GM13977 (cell line): ENCODE measurements around the gene ABHD15.

Experiments
- DNase-seq: peaks from one replicate; pipeline ENCODE4 v3.0.0; 2012; ENCODE audit warnings: low spot score
- CTCF ChIP-seq: IDR thresholded peaks from 2 replicates; pipeline ENCODE4 v1.5.1; 2012; ENCODE audit warnings: mild to moderate bottlenecking, control low read depth; ENCODE audit not compliant: insufficient read depth; ENCODE audit errors: extremely low read depth, missing control alignments
- in situ Hi-C: fragments of 300-500 bp; cut with MboI; formaldehyde crosslinking; loops from one replicate; pipeline ENCODE4 v1.12.0; 2022; ENCODE audit warnings: low sequenced_read_pairs, low pct_unique_long_range_greater_than_20kb, mixed read lengths, inconsistent platforms; ENCODE audit not compliant: unreplicated experiment

The ABHD15 gene

DNA sequence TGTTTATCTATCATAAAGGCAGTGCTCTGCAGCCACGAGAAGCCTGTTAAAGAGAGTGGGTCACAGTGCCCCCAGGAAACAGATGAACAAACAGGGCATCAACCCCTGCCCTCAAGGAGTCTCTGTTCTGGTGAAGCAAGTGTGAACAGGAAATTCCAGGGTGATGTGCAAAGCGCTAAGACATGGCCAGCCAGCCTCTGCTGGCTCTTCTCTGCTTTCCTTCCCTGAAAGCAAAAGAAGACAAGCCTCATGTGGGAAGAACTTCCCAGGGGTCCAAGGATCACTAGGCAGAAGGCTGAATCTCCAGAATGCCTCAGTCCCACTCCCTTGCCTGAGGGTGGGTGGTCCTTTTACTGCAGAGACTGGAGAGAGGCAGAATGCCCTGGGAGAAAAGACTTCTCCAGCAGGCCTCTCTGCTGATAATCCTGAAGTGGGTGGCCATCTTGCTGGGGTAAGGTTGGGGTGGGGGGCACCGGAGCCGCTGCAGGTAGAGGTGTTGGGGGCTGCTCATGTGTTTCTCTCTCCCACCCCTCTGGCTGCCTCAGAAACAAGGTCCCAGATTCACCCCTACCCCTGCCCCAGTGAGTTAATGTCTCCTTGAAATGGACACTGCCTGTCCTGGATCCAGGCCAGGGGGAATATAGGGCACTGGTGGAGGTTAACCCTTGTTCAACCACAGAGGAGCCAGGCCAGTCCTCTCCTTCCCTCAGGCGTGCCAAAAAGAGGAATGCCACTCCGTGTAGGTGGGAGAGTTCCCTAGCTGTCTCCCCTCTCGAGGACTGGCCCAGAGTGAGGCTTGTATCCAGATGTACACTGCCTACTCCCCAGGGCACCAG lies 28.5 kb upstream of the ABHD15 start:
- no peak for DNase-seq
- no peak for TF ChIP-seq CTCF
- in situ Hi-C loops, result no loop called here

DNA sequence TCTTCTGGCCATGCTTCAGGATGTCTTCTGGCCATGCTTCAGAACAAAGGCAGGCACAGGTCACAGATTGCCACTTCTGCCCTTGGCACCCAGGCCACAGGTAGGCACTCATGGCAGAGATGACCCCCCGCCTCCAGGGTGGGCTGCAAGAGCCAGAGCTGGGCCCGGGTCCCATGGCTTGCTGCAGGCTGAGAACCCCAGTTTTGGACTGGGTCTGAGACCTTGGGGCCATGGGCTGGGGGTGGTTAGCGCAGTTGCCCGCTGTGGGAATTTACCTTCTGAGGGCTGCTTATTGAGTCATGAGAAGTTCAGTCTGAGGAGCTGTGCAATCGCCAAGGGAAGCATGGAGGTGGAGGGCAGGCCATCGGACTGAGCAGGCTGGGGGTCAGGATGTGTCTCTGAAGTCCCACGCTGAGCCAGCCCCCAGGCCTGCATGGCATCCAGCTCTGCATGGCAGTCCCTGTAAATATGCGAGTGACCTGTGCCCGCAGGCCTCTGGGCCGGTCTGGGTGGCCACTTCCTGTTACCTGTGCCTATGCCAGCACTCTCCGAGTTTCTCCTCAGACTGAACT lies 27.8 kb upstream of the ABHD15 start:
- no peak for TF ChIP-seq CTCF
- in situ Hi-C loops, result no loop called here
- no peak for DNase-seq

- TF ChIP-seq CTCF, result peak; percentile 35
- DNase-seq, result peak; percentile 37
- in situ Hi-C loops, result no loop called here
These were observed 27.0 kb upstream of the ABHD15 start for GRCh38 chr17:29593591-29594518.

DNA sequence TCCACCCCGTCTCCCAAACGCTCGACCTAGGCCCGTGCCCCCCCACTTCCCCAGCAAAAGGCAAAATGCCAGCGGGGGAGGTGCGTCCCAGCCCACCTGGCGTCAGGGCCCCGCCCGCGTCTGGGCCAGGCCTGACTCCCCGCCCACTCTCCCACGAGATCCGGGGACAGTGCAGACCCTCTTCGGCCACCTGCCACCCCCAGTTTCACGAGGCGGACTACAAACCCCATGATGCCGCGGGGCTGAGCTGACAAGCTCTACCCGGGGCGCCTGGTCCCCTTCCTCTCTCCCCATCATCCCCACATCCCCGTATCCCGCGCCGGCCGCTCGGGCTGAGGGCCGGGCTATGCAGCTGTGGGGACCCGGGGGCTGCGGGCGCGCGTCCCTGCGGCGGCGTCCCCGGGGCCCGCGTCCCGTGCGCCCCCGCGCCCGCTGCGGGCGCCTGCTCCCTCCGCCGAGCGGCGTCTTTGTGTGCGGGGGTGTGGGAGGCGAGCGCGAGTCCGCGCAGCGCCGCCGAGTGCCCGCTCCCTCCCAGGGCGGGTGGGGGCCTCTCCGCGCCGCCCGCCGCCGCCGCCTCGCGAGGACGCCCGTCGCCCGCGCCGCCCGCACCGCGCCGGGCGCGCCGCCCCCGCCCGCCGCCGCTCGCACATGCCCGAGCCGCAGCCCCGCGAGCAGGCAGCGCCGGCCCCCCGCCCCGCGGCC lies 26.2 kb upstream of the ABHD15 start, which contains the start of gene ANKRD13B:
Gene ANKRD13B, plus strand, starts transcription at position 283 of the 702 bp plus-strand sequence. CDS start 490 bp downstream, outside the sequence.
- DNase-seq, result peak; percentile 72
- in situ Hi-C loops, result no loop called here
- no peak for TF ChIP-seq CTCF

GRCh38 chr17:29591737-29592608 lies 25.1 kb upstream of the ABHD15 start:
- in situ Hi-C loops, result no loop called here
- DNase-seq, result peak; percentile 92
- peak; percentile 98 for TF ChIP-seq CTCF
